ENCODE measurements around the gene TMEM232.

The TMEM232 gene

GRCh38 chr5:110594866-110595265 lies 131.6 kb downstream of the TMEM232 start:
- no peak for TF ChIP-seq CTCF (IDR thresholded peaks at IDR 0.05; ENCODE audit: insufficient read depth, missing control alignments)
- DNase-seq (ENCODE audit: insufficient read length, low spot score) (no peak), FAIRE-seq (no peak)

- peak; percentile 44 for TF ChIP-seq CTCF (IDR thresholded peaks at IDR 0.05; ENCODE audit: insufficient read depth, missing control alignments)
- no peak for DNase-seq (ENCODE audit: insufficient read length, low spot score)
- FAIRE-seq = peak; percentile 16
Observed at GRCh38 chr5:110590187-110590586, 136.3 kb downstream of the TMEM232 start.

GRCh38 chr5:110588286-110588980 lies 138.0 kb downstream of the TMEM232 start:
- no peak for DNase-seq (ENCODE audit: insufficient read length, low spot score)
- FAIRE-seq = no peak
- no peak for TF ChIP-seq CTCF (IDR thresholded peaks at IDR 0.05; ENCODE audit: insufficient read depth, missing control alignments)

- TF ChIP-seq CTCF (IDR thresholded peaks at IDR 0.05; ENCODE audit: insufficient read depth, missing control alignments) = no peak
- no peak for DNase-seq (ENCODE audit: insufficient read length, low spot score)
- no peak for FAIRE-seq
Observed at GRCh38 chr5:110580625-110581024, 145.8 kb downstream of the TMEM232 start.

GRCh38 chr5:110572729-110573128 lies 153.7 kb downstream of the TMEM232 start:
- FAIRE-seq = no peak
- TF ChIP-seq CTCF (IDR thresholded peaks at IDR 0.05; ENCODE audit: insufficient read depth, missing control alignments) = no peak
- DNase-seq (ENCODE audit: insufficient read length, low spot score) = no peak

- FAIRE-seq (no peak), DNase-seq (ENCODE audit: insufficient read length, low spot score) (no peak)
- no peak for TF ChIP-seq CTCF (IDR thresholded peaks at IDR 0.05; ENCODE audit: insufficient read depth, missing control alignments)
Observed at GRCh38 chr5:110562191-110562590, 164.3 kb downstream of the TMEM232 start.

- FAIRE-seq (no peak), DNase-seq (ENCODE audit: insufficient read length, low spot score) (no peak)
- TF ChIP-seq CTCF (IDR thresholded peaks at IDR 0.05; ENCODE audit: insufficient read depth, missing control alignments) = no peak
Observed at GRCh38 chr5:110561510-110561909, 165.0 kb downstream of the TMEM232 start.

Measured in D721Med (cell line).